Upper lobe of right lung (tissue), 1 donor: ENCODE data around the gene ATG12. TPM values are rescaled to one million over a fixed set of nuclear protein-coding genes. Genes with fewer than 3 reads are reported as not detected.

Experiments used
- ATAC-seq: fragments of 200-7000 bp; cut with Tn5 transposase; one replicate; pipeline ENCODE4 v1.9.1; 2020; ENCODE audit warnings: mild to moderate bottlenecking, moderate library complexity
- DNase-seq: peaks from one replicate; pipeline ENCODE4 v3.0.0-alpha.2; 2020
- H3K27ac ChIP-seq: fragments of 200-600 bp; one replicate; pipeline ENCODE4 v1.8.0; 2022
- H3K27me3 ChIP-seq: fragments of 200-600 bp; one replicate; pipeline ENCODE4 v1.8.0; 2022; ENCODE audit warnings: mild to moderate bottlenecking
- H3K36me3 ChIP-seq: fragments of 200-600 bp; one replicate; pipeline ENCODE4 v1.8.0; 2022
- H3K4me1 ChIP-seq: fragments of 200-600 bp; one replicate; pipeline ENCODE4 v1.8.0; 2022
- H3K4me3 ChIP-seq: fragments of 200-600 bp; one replicate; pipeline ENCODE4 v1.8.0; 2022; ENCODE audit warnings: mild to moderate bottlenecking
- H3K9me3 ChIP-seq: fragments of 200-600 bp; one replicate; pipeline ENCODE4 v1.8.0; 2022
- CTCF ChIP-seq: fragments of 200-600 bp; IDR thresholded peaks from one replicate; pipeline ENCODE4 v1.8.0; 2022; ENCODE audit warnings: antibody characterized with exemption
- intact Hi-C: fragments of 100-400 bp; cut with DNase I; formaldehyde crosslinking; loops from one replicate; pipeline ENCODE4 v1.11.0; 2022
- total RNA-seq: library from RNA; stranded (reverse); fragmentation: NEBNext Ultra II Directional; extraction: Animal tissue kit (Norgen Biotek cat#: 25700); gene quantifications from one replicate; pipeline ENCODE4 v1.2.1, GENCODE V29; 2021
- donor health status: DM: no; HTN: yes; CAD: no; lungs with severe emphysema.

The ATG12 gene
- total RNA-seq, 1 donor from 2014 or later: 36.5 TPM

DNA sequence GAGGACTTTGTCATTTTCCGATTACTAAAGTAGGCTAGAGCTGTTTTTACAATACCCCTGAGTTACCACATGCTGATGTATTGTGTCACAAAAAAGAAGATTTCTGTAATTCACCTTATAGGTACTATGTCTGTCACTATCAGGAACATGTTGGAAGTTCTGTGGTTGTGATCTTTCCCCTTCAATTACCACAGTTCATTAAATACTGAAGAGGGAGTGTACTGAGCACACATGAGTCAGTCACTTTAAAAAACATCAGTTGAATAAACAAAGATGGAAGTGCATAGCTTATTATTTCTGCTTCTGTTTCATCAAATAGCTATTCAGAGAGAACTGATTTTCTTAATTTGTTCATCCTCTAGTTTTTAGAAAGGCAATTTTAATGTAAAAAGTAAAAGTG is 32.0 kb upstream of the ATG12 start:
- no peak overlapping the region for H3K4me3 ChIP-seq
- no peak for ATAC-seq
- H3K9me3 ChIP-seq: no peaks in the 10 kb centered on the region
- no peak for TF ChIP-seq CTCF
- no peaks in the 10 kb centered on the region for H3K27me3 ChIP-seq
- no peak for DNase-seq
- no peak overlapping the region for H3K27ac ChIP-seq
- peaks cover 25% of the 10 kb centered on the region for H3K36me3 ChIP-seq
- intact Hi-C loops: no loop called here
- H3K4me1 ChIP-seq: peaks cover 4% of the 10 kb centered on the region

- Histone ChIP-seq H3K9me3 (no peaks in the 10 kb centered on the region), H3K27me3 (no peaks in the 10 kb centered on the region), H3K4me3 (no peak overlapping the region), H3K36me3 (peaks cover 25% of the 10 kb centered on the region), H3K27ac (no peak overlapping the region), H3K4me1 (peaks cover 4% of the 10 kb centered on the region)
- intact Hi-C loops: no loop called here
- ATAC-seq (no peak), DNase-seq (no peak)
- TF ChIP-seq CTCF: no peak
Observed at GRCh38 chr5:115872447-115872846, 31.1 kb upstream of the ATG12 start.

DNA sequence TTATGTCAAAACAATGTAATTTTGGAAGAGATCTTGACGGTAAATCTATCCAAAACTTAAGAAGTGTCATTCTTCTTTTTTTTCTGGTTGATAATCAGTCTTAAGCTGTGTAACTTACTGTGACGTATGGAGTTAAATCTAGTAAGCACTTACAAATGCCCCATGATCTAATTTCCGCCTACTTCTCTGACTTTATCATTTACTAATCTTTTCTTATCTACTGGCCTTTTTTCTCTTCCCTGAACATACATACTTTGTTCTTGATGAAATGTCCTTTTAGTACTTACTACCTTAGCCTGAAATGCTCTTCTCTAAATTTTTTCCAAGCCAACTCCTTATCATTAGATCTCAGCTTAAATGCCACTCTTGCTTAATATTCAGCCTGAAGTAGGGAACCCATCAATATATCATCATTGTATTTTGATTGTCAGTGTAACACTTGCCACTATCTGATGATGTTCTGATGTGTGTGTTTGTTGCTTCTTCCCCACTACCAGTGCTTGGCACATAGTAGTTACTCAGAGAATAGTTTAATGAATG is 28.0 kb upstream of the ATG12 start:
- H3K4me1 ChIP-seq: peaks cover 4% of the 10 kb centered on the region
- H3K36me3 ChIP-seq: peaks cover 25% of the 10 kb centered on the region
- H3K4me3 ChIP-seq: no peak overlapping the region
- ATAC-seq (no peak), DNase-seq (no peak)
- TF ChIP-seq CTCF: no peak
- no peak overlapping the region for H3K27ac ChIP-seq
- H3K27me3 ChIP-seq: no peaks in the 10 kb centered on the region
- H3K9me3 ChIP-seq: no peaks in the 10 kb centered on the region
- intact Hi-C loops: no loop called here

DNA sequence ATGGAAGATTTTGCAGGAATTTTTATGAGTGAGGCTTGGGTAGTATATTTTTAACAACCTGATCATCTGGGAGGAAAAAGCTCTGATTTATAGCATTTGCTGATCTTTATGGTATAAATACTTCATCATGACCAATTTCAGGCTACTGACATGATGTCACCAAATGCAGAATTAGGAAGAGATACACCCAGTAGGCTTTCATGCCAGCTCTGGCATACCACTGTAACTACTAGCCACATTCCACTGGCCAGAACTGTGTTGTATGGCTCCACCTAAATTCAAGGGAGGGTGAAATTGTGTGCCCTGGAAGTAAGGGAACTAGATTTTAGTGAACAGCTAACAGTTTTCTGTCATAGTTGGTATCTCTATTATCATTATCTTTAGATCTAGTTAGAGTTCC is 18.0 kb upstream of the ATG12 start:
- no peaks in the 10 kb centered on the region for H3K9me3 ChIP-seq
- H3K27me3 ChIP-seq: no peaks in the 10 kb centered on the region
- intact Hi-C loops: no loop called here
- H3K4me1 ChIP-seq: peaks cover 27% of the 10 kb centered on the region
- no peak for ATAC-seq
- DNase-seq: no peak
- H3K4me3 ChIP-seq: no peak overlapping the region
- no peaks in the 10 kb centered on the region for H3K36me3 ChIP-seq
- no peak for TF ChIP-seq CTCF
- H3K27ac ChIP-seq: no peak overlapping the region

GRCh38 chr5:115858396-115858795 is 17.0 kb upstream of the ATG12 start:
- Histone ChIP-seq H3K4me1 (peaks cover 27% of the 10 kb centered on the region), H3K9me3 (no peaks in the 10 kb centered on the region), H3K4me3 (no peak overlapping the region), H3K27ac (no peak overlapping the region), H3K27me3 (no peaks in the 10 kb centered on the region), H3K36me3 (no peaks in the 10 kb centered on the region)
- DNase-seq (no peak), ATAC-seq (no peak)
- no peak for TF ChIP-seq CTCF
- intact Hi-C loops: no loop called here
